Progenitor cell of endocrine pancreas (in vitro differentiated cells): ENCODE data around the gene TMEM181. TPM values are rescaled to one million over a fixed set of nuclear protein-coding genes. Genes with fewer than 3 reads are reported as not detected.
"Not testable (repeated sequence)": the region's sequence is repeated elsewhere in the genome, so short reads cannot be mapped to it uniquely, and the experiment has no call there.

Source experiments
- DNase-seq: peaks from one replicate; pipeline ENCODE4 v3.0.0; 2021; ENCODE audit warnings: low spot score; ENCODE audit not compliant: unreplicated experiment
- H3K27ac Mint-ChIP-seq: 2 replicates; pipeline ENCODE4 v1.8.0; 2021; ENCODE audit warnings: mild to moderate bottlenecking, moderate library complexity, mixed read lengths
- H3K27me3 Mint-ChIP-seq: 2 replicates; pipeline ENCODE4 v1.8.0; 2021; ENCODE audit warnings: mixed read lengths
- H3K36me3 Mint-ChIP-seq: 2 replicates; pipeline ENCODE4 v1.8.0; 2022; ENCODE audit warnings: mixed read lengths; ENCODE audit not compliant: insufficient read depth
- H3K4me1 Mint-ChIP-seq: 2 replicates; pipeline ENCODE4 v1.8.0; 2021; ENCODE audit warnings: low read depth, mixed read lengths
- H3K4me3 Mint-ChIP-seq: 2 replicates; pipeline ENCODE4 v1.8.0; 2021; ENCODE audit warnings: low read depth, mild to moderate bottlenecking, moderate library complexity, mixed read lengths
- H3K9me3 Mint-ChIP-seq: 2 replicates; pipeline ENCODE4 v1.8.0; 2021; ENCODE audit warnings: low read depth, mixed read lengths
- CTCF ChIP-seq: fragments of 200-600 bp; sonication (generic); IDR thresholded peaks from one replicate; pipeline ENCODE4 v1.5.0; 2021; ENCODE audit warnings: antibody characterized with exemption, mild to moderate bottlenecking; ENCODE audit not compliant: unreplicated experiment
- total RNA-seq: library from RNA; stranded (reverse); gene quantifications from 2 replicates; pipeline ENCODE4 v1.2.1, GENCODE V29; 2021

Gene TMEM181
- total RNA-seq, 1 donor from 2014 or later = 33.9 TPM

DNA sequence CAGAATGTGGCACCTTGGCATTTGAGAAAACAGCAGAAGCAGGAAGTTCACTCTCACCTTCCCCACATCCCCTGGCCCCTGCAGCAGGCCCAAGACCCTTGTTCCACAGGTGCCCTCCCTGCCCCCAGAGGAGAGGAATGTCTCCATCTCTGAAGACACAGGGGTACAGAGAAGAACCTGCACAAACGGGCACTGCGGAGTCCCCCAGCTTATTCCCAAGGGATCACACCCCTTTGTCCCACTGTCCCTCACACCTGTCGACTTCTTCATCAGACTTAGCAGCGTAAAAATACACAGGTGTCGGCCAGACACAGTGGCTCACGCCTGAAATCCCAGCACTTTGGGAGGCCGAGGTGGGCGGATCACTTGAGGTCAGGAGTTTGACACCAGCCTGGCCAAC lies 42.9 kb upstream of the TMEM181 start:
- no peak for DNase-seq
- no peak for TF ChIP-seq CTCF
- Mint-ChIP-seq H3K36me3 (peaks cover 6% of the 10 kb centered on the region), H3K27me3 (peaks cover 2% of the 10 kb centered on the region), H3K4me3 (no peak overlapping the region), H3K27ac (no peak overlapping the region), H3K4me1 (peaks cover 10% of the 10 kb centered on the region), H3K9me3 (no peaks in the 10 kb centered on the region)

- no peak for TF ChIP-seq CTCF
- Mint-ChIP-seq H3K4me1 (peaks cover 10% of the 10 kb centered on the region), H3K4me3 (no peak overlapping the region), H3K27ac (no peak overlapping the region), H3K36me3 (peaks cover 6% of the 10 kb centered on the region), H3K9me3 (no peaks in the 10 kb centered on the region), H3K27me3 (peaks cover 2% of the 10 kb centered on the region)
- DNase-seq = no peak
Observed at GRCh38 chr6:158517581-158517980, 42.3 kb upstream of the TMEM181 start.

- peaks cover 10% of the 10 kb centered on the region for H3K4me1 Mint-ChIP-seq
- H3K36me3 Mint-ChIP-seq = peaks cover 8% of the 10 kb centered on the region
- peak overlapping the region; percentile 50 for H3K4me3 Mint-ChIP-seq
- TF ChIP-seq CTCF = peak; percentile 52
- peaks cover 1% of the 10 kb centered on the region for H3K9me3 Mint-ChIP-seq
- peaks cover 2% of the 10 kb centered on the region for H3K27me3 Mint-ChIP-seq
- DNase-seq = no peak
- H3K27ac Mint-ChIP-seq = no peak overlapping the region
Observed at GRCh38 chr6:158518191-158519127, 41.4 kb upstream of the TMEM181 start.

DNA sequence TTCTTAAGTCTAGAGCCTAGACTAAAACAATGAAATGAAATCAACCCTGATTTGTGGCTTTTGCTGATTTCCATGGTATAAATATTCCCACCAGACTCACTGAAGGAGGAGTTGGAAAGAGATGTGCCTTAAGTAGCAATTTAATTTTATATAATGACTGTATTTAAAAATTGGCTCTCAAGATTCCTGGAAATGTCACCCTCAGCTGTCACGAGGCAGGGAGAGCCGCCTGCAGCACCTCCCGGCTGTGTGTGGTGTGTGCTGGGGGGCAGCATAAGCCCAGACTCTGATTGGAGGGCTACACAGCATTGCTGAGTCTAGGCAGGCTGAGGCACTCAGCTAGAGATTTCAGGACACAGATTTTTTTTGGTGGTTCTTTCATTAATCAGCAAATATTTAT lies 40.6 kb upstream of the TMEM181 start:
- Mint-ChIP-seq H3K27me3 (peaks cover 2% of the 10 kb centered on the region), H3K4me3 (no peak overlapping the region), H3K4me1 (peaks cover 10% of the 10 kb centered on the region), H3K36me3 (peaks cover 7% of the 10 kb centered on the region), H3K27ac (no peak overlapping the region), H3K9me3 (peaks cover 5% of the 10 kb centered on the region)
- no peak for TF ChIP-seq CTCF
- DNase-seq = no peak

DNA sequence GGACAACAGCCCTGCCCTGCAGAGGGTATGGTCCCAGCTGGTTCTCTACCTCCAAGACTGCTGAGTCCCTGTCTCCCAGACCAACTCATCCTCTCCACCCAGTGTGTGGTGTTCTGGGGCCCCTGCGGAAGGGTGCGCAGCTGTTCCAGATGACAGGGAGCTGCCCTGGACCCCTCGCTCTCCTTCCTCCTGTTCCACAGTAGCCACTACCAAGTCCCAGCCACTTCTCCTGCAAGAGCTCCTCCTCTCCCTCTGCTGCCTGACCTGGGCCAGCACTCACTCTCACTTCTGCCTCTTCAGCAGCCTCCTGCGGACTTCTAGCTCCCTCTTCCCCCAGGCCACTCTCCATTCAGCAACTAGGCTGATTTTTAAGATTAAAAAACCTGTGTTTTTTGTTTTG lies 40.1 kb upstream of the TMEM181 start:
- H3K4me3 Mint-ChIP-seq = no peak overlapping the region
- H3K4me1 Mint-ChIP-seq = peaks cover 10% of the 10 kb centered on the region
- H3K27ac Mint-ChIP-seq = peak overlapping the region; percentile 10
- peaks cover 7% of the 10 kb centered on the region for H3K9me3 Mint-ChIP-seq
- no peak for DNase-seq
- H3K36me3 Mint-ChIP-seq = peaks cover 8% of the 10 kb centered on the region
- peaks cover 2% of the 10 kb centered on the region for H3K27me3 Mint-ChIP-seq
- TF ChIP-seq CTCF = no peak

- H3K27me3 Mint-ChIP-seq, DNase-seq, H3K36me3 Mint-ChIP-seq, H3K4me3 Mint-ChIP-seq, H3K27ac Mint-ChIP-seq: not testable (repeated sequence)
- Mint-ChIP-seq H3K9me3 (peaks cover 12% of the 10 kb centered on the region), H3K4me1 (peaks cover 10% of the 10 kb centered on the region)
Observed at GRCh38 chr6:158520975-158521374, 38.9 kb upstream of the TMEM181 start.
